ENCODE data around the gene SNX1.

The SNX1 gene

DNA sequence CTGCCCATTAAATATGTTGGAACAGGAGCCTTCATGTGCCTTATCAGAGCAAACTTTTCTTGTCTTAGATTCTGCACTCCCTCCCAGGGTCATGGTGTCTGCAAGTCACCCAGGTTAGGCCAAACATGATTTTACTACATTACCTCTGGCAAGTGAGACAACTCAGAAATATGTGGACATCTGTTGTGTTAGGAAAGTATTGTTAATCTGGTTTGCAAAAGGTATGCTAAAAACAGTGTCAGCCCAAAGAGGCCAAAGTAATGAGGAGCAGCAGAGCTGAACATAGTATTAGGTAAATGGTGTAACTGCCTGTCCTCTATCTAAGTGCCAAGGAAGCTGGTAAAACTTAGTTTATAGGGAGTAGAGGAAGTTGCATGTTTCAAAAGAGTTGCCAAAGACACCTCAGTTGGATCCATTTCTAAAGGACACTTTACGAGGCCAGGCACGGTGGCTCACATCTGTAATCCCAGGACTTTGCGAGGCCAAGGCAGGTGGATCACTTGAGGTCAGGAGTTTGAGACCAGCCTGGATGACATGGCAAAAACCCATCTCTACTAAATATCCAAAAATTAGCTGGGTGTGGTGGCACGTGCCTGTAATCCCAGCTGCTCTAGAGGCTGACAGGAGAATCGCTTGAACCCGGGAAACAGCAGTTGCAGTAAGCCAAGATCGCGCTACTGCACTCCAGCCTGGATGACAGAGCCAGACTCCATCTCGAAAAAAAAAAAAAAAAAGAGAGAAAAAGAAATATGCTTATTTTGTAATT, 89.5 kb downstream of the SNX1 start:
- Histone ChIP-seq H3K4me1 (ENCODE audit: insufficient read depth, insufficient read length) (no peaks in the 10 kb centered on the region), H3K27me3 (ENCODE audit: insufficient read depth, insufficient read length) (no peaks in the 10 kb centered on the region), H3K36me3 (ENCODE audit: insufficient read depth, insufficient read length, low read length) (peaks cover 21% of the 10 kb centered on the region), H3K9me3 (ENCODE audit: insufficient read depth, low read length) (no peaks in the 10 kb centered on the region), H3K4me3 (ENCODE audit: insufficient read length, low read depth) (no peak overlapping the region), H3K9ac (ENCODE audit: insufficient read length, low read depth) (no peak overlapping the region)
- no peak for DNase-seq (ENCODE audit: low read depth, low spot score)
- TF ChIP-seq SUZ12 (IDR thresholded peaks at IDR 0.05; ENCODE audit: extremely low read depth, insufficient read depth, insufficient read length), result no peak

DNA sequence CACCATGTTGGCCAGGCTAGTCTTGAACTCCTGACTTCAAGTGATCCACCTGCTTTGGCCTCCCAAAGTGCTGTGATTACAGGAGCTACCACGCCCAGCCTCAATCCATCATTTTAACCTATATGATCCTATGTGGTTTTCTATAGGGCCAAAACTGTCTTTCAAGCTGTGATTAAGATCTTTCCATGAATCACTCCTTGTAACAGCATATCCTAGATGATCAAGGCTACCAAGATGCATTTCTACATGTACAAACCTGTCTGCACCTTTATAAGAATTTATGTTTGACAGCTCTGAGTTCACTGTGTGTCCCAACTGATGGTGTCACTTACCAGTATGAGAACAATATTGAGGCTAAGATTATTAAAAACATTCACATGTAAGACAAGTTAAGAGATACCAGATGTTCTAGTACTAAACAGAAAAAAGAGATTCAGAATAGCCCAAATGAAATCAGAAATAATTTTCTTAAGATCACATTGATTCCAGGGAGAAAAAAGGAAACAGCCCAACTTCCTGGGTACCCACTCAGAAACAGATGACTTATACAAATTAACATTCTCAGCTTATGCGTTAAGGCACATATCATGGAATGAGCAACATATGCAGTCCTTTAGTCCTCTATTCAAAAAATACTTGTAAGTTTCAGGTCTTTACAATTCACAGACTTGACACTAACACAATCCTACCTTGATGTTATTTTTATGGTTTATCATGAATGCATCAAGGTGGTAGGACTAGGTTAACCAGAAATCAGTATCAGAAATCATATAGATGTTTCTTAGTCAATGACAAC, 91.8 kb downstream of the SNX1 start:
- Histone ChIP-seq H3K4me1 (ENCODE audit: insufficient read depth, insufficient read length) (no peaks in the 10 kb centered on the region), H3K36me3 (ENCODE audit: insufficient read depth, insufficient read length, low read length) (peaks cover 19% of the 10 kb centered on the region), H3K9me3 (ENCODE audit: insufficient read depth, low read length) (no peaks in the 10 kb centered on the region), H3K9ac (ENCODE audit: insufficient read length, low read depth) (no peak overlapping the region), H3K4me3 (ENCODE audit: insufficient read length, low read depth) (no peak overlapping the region), H3K27me3 (ENCODE audit: insufficient read depth, insufficient read length) (no peaks in the 10 kb centered on the region)
- DNase-seq (ENCODE audit: low read depth, low spot score), result no peak
- no peak for TF ChIP-seq YY1 (IDR thresholded peaks at IDR 0.05; ENCODE audit: insufficient read depth, insufficient read length)
- TF ChIP-seq ZNF274 (IDR thresholded peaks at IDR 0.05; ENCODE audit: low read depth, low read length), result no peak
- no peak for TF ChIP-seq SUZ12 (IDR thresholded peaks at IDR 0.05; ENCODE audit: extremely low read depth, insufficient read depth, insufficient read length)
